Measurements from ENCODE around the gene ESX1. TPM values are rescaled to one million over a fixed set of nuclear protein-coding genes. Genes with fewer than 3 reads are reported as not detected.

The ESX1 gene
- total RNA-seq, 1 experiment from 2014 or later, result 2.8 TPM

DNA sequence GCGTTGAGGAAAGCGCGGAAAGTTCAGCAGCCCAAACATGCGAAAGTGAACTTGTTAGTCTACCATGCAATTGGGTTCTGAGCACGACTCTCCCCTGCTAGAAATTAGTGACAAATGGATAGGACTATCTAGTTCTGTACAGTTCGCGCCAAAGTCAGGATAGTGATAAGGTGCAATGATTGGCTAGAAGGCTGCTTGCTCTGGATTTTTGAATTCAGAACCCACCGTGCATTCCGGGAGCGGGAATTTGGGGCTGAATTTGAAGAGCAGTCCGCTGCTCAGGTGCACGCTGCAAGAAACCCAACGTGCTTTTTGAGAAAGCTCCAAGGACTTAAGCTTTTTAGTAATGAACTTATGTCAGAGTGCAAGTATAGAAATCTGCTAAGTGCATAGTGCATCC lies 732 bp upstream of the ESX1 start:
- H3K9me3 ChIP-seq (ENCODE audit: control insufficient read depth, insufficient read depth, low read depth, low read length), result no peaks in the 10 kb centered on the region
- no peak for TF ChIP-seq TCF7L2 (IDR thresholded peaks at IDR 0.05; ENCODE audit: low read depth, low read length)
- TF ChIP-seq, protein P1, sequence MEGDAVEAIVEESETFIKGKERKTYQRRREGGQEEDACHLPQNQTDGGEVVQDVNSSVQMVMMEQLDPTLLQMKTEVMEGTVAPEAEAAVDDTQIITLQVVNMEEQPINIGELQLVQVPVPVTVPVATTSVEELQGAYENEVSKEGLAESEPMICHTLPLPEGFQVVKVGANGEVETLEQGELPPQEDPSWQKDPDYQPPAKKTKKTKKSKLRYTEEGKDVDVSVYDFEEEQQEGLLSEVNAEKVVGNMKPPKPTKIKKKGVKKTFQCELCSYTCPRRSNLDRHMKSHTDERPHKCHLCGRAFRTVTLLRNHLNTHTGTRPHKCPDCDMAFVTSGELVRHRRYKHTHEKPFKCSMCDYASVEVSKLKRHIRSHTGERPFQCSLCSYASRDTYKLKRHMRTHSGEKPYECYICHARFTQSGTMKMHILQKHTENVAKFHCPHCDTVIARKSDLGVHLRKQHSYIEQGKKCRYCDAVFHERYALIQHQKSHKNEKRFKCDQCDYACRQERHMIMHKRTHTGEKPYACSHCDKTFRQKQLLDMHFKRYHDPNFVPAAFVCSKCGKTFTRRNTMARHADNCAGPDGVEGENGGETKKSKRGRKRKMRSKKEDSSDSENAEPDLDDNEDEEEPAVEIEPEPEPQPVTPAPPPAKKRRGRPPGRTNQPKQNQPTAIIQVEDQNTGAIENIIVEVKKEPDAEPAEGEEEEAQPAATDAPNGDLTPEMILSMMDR (IDR thresholded peaks at IDR 0.05), result no peak
- TF ChIP-seq POLR2AphosphoS5 (IDR thresholded peaks at IDR 0.05; ENCODE audit: low read depth, low read length), result no peak
- no peak for TF ChIP-seq SIN3A (IDR thresholded peaks at IDR 0.05; ENCODE audit: borderline replicate concordance, insufficient read depth, low read depth, low read length)
- TF ChIP-seq, protein P2, sequence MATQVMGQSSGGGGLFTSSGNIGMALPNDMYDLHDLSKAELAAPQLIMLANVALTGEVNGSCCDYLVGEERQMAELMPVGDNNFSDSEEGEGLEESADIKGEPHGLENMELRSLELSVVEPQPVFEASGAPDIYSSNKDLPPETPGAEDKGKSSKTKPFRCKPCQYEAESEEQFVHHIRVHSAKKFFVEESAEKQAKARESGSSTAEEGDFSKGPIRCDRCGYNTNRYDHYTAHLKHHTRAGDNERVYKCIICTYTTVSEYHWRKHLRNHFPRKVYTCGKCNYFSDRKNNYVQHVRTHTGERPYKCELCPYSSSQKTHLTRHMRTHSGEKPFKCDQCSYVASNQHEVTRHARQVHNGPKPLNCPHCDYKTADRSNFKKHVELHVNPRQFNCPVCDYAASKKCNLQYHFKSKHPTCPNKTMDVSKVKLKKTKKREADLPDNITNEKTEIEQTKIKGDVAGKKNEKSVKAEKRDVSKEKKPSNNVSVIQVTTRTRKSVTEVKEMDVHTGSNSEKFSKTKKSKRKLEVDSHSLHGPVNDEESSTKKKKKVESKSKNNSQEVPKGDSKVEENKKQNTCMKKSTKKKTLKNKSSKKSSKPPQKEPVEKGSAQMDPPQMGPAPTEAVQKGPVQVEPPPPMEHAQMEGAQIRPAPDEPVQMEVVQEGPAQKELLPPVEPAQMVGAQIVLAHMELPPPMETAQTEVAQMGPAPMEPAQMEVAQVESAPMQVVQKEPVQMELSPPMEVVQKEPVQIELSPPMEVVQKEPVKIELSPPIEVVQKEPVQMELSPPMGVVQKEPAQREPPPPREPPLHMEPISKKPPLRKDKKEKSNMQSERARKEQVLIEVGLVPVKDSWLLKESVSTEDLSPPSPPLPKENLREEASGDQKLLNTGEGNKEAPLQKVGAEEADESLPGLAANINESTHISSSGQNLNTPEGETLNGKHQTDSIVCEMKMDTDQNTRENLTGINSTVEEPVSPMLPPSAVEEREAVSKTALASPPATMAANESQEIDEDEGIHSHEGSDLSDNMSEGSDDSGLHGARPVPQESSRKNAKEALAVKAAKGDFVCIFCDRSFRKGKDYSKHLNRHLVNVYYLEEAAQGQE (IDR thresholded peaks at IDR 0.05; ENCODE audit: insufficient read depth in 1 of 2, low read depth in 2 of 2, low read length in 1 of 2), result no peak
- H3K27ac ChIP-seq (ENCODE audit: low read length), result no peak overlapping the region
- peaks cover 17% of the 10 kb centered on the region for H3K27me3 ChIP-seq (ENCODE audit: control insufficient read depth, insufficient read depth, low read length)
- peak; percentile 27; the same call in 1 of the 2 replicates for ATAC-seq
- in situ Hi-C loops (cut with HindIII; ENCODE audit: low pct_unique_long_range_greater_than_20kb, low sequenced_read_pairs), result no loop called here
- ChIA-PET POLR2A (no interaction called here), CTCF (no interaction called here)
- H3K4me3 ChIP-seq (ENCODE audit: low read depth in 2 of 2, low read length in 2 of 2), result peak overlapping the region; percentile 11 to 15; a peak in 2 of 4 replicates
- DNase-seq (ENCODE audit: low read depth, low spot score), result no peak
- no peaks in the 10 kb centered on the region for H3K36me3 ChIP-seq (ENCODE audit: control insufficient read depth, insufficient read depth, low read length)
- peaks cover 3% of the 10 kb centered on the region for H3K4me1 ChIP-seq (ENCODE audit: control insufficient read depth, insufficient read depth, low read length)
- no TSS peak for BruUV-seq (replicated peaks)
- intact Hi-C loops (cut with micrococcal nuclease; ENCODE audit: unreplicated experiment), result no loop called here

DNA sequence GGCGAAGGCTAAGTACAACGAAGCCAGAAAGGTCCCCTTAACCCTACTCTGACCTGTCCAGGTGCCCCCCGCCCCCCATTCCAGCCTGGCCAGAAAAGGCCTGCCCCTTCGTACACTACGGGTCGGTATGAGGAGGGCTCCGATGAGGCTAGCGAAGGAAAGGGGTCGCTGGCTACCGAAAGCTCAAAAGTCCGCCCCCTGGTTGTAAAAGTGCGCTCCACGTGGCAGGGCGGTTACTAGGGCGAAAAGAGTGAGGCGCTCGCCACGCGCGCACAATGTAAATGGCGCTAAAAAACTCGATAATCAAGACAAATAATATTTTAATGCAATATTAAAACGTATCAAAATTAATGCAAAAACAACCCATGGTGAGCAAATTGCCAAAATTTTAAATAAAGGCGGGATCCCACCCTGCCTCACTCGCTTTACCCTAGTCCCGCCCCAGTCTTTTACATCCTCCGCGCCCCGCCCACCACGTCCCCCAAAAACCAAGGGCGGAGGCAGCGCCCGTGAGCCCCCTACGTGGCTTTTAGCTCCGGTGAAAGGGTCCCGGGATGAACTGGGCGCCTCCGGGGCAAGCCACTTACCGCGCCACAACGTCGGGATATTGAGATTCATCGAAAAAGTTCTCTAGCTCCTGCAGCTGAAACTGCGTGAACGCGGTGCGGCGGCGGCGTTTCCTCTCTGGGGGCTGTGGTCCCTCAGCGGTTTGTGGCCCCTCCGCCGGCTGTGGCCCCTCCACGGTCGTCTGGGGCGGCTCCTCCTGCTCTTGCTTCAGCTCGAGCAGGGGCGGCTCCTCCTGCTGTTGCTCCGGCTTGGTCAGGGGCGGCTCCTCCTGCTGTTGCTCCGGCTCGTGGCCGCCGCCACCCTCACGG lies 929 bp downstream of the ESX1 start:
- peaks cover 3% of the 10 kb centered on the region for H3K4me1 ChIP-seq (ENCODE audit: control insufficient read depth, insufficient read depth, low read length)
- ChIA-PET POLR2A (no interaction called here), CTCF (no interaction called here)
- H3K4me3 ChIP-seq (ENCODE audit: low read depth in 2 of 2, low read length in 2 of 2), result peak overlapping the region; percentile 43 to 60
- BruUV-seq (replicated peaks), result no TSS peak
- DNase-seq (ENCODE audit: low read depth, low spot score) (no peak), ATAC-seq (peak; percentile 59)
- no peak overlapping the region for H3K27ac ChIP-seq (ENCODE audit: low read length)
- intact Hi-C loops (cut with micrococcal nuclease; ENCODE audit: unreplicated experiment), result no loop called here
- H3K36me3 ChIP-seq (ENCODE audit: control insufficient read depth, insufficient read depth, low read length), result no peaks in the 10 kb centered on the region
- peaks cover 17% of the 10 kb centered on the region for H3K27me3 ChIP-seq (ENCODE audit: control insufficient read depth, insufficient read depth, low read length)
- in situ Hi-C loops (cut with HindIII; ENCODE audit: low pct_unique_long_range_greater_than_20kb, low sequenced_read_pairs), result no loop called here
- H3K9me3 ChIP-seq (ENCODE audit: control insufficient read depth, insufficient read depth, low read depth, low read length), result no peaks in the 10 kb centered on the region
- TF ChIP-seq, protein P2 (IDR thresholded peaks at IDR 0.05; ENCODE audit: insufficient read depth in 1 of 2, low read depth in 2 of 2, low read length in 1 of 2), result no peak
- no peak for TF ChIP-seq TCF7L2 (IDR thresholded peaks at IDR 0.05; ENCODE audit: low read depth, low read length)
- no peak for TF ChIP-seq POLR2AphosphoS5 (IDR thresholded peaks at IDR 0.05; ENCODE audit: low read depth, low read length)
- TF ChIP-seq, protein P1 (IDR thresholded peaks at IDR 0.05), result no peak; the same call in 1 of the 2 replicates
- TF ChIP-seq SIN3A (IDR thresholded peaks at IDR 0.05; ENCODE audit: borderline replicate concordance, insufficient read depth, low read depth, low read length), result no peak

Data from Panc1 (cell line).